ENCODE measurements around the gene ARVCF.

The ARVCF gene

GRCh38 chr22:20053407-20054033 lies 36.9 kb upstream of the ARVCF start:
- DNase-seq: no peak

GRCh38 chr22:20052309-20053259 lies 36.0 kb upstream of the ARVCF start:
- DNase-seq: no peak

- no peak for DNase-seq
These were observed 35.3 kb upstream of the ARVCF start for GRCh38 chr22:20051927-20052308.

- no peak for DNase-seq
These were observed 30.1 kb upstream of the ARVCF start for GRCh38 chr22:20046730-20047129.

GRCh38 chr22:20044495-20045151 lies 28.0 kb upstream of the ARVCF start:
- DNase-seq: no peak

GRCh38 chr22:20043997-20044342 lies 27.3 kb upstream of the ARVCF start:
- DNase-seq: no peak

DNA sequence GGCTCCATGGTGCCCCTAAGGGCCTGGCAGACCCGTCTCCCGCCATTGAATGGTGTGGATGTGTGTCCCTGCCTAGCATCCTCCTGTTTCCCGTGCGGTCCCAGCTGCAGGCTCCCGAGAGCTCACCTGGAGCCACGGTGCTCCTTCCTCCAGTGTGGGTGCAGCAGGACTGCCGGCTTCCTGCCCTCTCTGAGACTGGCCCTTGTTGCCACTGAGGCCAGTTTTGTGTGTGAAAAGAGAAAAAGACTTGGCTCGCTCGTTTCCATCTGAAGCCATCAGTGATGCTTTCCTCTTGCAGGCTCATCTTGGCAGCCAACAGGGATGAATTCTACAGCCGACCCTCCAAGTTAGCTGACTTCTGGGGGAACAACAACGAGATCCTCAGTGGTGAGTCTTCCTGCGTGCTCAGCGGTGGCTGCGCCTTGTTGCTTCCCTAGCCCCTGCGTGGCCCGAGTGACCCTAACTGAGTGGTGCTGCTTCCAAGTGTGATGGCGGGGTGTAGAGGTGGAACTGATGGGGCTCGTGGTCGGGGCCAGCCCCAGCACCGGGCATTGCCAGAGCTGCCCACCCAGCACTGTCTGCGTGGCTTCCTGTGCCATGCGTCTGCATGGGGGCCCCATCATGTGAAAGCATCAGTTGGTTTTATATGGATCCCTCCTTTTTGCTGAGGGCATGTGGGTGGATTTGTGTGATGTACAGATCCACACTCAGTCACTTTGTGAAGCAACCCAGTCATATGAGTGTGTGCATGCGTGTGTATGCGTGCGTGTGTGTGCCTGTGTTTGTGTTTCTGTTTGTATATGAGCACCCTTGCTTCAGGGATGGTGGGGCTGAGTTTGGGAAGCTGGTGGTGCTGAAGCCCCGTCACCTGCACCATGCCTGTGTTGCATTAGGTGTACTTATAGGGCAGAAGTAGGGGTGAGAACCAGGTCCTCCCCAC lies 26.7 kb upstream of the ARVCF start:
- no peak for DNase-seq

DNA sequence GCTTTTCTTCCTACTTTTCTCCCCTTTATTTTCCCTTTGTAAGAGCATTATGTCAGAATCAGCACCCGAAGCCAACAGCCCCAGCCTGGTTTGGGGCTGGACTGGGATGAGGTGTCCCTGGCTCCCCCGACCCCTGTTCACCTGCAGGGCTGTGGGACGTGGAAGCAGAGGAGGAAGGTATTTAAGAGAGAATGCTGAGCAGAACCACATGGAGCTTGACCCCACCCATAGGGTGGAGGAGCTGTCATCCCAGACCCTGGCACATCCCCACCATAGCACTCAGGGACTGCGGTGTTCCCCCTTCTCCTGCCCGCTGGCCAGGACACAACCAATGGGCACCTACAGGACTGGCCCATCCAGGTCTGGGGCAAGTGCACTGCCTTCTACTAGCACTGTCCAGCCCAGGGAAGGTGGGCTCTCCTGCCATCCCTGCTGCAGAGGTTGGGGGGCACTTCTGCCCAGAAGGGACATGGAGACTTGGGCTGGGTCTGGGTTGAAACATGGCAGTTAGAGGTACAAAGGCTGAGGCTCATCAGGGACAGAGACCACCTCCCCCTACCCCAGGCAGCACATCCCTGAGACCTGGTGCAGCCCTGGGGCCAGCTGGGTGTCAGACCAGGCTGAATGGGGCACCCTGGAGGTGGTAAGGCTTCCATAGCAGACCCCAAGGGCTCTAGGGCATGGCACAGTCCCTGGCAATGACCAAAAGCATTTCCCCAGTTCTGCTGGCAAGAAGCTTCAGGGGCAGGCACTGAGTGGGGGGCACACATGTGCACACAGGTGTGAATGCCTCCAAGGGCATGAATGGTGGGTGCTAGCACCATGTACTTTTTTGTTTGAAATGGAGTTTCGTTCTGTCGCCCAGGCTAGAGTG lies 23.9 kb upstream of the ARVCF start:
- DNase-seq: no peak

DNA sequence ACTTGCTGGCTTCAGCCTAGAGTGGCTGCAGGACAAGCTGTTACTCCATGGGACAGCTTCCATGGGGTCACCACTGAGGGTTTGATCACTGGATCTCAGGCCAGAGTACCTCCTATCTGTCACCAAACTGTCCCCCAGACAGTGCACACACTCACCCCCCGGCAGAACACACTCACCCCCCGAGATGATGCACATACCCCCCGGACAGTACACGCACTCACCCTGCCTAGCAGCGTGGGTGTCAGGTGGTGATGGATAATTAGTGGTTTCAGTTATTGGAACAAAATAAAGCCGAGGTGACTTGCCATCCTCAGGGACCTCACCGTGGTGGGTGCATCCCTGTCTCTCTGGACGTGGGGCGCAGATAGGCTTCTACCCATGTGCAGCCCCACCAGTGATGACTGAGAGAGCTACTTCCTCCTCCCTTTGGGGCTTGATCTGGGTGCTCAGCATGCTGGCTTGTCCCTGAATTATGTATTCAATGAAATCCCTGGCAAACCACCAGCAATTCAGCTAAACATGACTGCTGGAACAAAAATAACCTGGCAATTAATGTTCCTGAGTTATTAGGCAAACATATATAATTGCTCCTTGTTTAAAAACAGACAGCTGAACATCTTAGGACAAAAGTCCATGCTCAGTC lies 23.2 kb upstream of the ARVCF start:
- DNase-seq: no peak

DNA sequence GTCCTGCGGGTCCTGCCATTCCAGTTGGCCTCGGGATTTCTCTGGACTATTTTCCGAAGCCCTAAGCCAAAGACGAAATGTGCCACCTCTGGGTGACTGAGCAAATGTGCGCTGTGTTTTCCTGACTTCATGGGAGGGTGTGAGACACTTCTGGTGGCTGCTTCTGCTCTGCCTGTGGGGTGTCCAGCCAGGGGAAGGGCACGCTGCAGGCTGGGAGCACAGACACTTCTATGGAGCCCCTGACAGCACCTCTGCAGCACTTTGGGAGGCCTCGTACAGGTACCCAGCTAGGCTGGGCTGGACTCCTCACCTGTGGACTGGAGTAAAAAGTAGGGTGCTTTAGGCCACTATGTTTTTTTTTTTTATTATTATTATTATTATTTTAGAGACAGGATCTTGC lies 22.0 kb upstream of the ARVCF start:
- DNase-seq: no peak

DNA sequence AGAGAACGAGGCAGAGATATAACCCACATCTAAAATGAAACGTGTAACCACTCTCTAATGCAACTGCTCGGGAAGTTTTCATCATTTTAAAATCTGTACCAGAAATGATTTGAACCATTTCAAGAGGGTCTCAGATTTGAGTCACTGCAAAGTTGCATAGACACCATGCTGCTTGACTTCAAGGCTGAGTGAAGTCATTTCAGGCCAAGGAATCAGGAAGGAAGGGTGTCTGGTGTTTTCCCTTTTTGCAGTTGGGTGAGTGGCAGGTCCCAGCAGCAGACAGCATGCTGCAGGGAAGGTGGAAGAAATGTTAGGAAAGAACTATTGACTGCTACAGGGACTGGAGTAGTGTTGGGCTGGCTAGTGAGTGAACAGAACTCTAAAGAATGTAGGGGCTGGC lies 20.8 kb upstream of the ARVCF start:
- DNase-seq: no peak

DNA sequence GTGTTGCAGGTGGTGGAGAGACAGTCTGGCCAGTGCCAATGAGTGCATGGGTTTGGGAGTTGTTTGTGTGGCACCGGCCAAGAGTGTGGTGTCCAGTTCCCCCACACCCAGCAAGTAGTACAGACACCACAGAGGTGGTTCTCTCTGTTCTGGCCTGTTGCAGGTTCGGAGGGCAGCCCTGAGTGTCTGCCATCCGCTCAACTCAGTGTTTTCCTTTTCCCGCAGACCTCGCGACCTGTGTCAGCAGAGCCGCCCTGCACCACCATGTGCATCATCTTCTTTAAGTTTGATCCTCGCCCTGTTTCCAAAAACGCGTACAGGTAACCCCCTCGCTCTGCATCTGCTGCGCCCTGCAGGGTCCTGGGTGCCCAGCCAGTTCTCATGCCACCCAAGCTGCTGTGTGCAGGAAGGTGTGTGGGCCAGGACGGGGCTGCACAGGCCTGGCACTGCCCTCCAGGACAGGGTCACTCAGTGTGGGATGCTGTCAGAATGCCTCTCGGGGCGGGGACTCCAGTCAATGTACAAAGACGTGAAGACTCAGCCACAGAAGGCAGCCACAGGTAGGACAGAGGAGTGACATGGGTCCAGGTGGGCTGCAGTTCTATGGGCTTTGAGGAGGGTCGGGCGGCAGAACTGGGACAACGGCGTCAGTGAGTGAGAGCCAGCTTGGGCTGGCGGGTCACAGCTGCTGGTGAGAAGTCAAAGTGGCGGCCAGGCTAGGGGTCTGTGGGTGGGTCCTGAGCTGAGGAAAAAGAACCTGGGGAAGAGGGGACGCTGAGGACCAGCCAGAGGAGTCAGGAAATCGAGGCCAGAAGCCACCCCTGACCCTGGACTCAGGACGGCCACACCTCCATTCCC lies 20.1 kb upstream of the ARVCF start:
- DNase-seq: no peak

GRCh38 chr22:20036084-20036482 lies 19.5 kb upstream of the ARVCF start:
- no peak for DNase-seq

DNA sequence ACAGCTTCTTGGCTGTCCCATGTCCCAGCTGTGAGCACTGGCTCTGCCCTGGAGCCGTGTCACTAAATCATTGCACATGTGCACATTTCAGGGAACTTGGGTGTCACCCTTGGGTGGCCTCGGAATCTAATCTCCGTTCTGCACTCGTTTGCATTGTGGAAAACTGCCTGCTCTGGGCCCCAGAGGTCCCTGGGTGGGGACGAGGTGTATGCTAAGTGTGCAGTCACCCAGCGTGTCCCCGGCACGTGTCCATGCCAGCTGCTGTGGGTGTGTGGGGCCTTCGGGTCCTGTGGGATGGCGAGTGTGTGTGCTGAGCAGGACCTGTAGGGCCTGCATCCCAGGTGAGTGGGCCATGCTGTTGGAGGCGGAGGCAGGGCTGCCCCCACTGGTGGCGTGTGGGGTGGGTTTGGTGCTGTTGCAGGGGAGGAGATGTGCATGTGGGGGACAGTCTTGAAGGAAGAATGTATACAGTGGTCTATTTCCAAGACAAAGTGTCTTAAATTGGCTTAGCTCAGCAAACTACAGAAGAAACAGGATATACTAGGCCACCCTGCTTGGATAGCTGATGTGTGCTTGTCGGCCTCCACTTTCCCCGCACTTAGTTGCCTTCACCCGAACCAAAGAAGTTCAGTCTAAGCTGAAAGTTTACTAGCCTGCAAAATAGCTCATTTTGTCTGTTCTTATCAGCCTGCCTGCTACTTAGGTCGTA lies 18.9 kb upstream of the ARVCF start:
- DNase-seq: no peak

DNA sequence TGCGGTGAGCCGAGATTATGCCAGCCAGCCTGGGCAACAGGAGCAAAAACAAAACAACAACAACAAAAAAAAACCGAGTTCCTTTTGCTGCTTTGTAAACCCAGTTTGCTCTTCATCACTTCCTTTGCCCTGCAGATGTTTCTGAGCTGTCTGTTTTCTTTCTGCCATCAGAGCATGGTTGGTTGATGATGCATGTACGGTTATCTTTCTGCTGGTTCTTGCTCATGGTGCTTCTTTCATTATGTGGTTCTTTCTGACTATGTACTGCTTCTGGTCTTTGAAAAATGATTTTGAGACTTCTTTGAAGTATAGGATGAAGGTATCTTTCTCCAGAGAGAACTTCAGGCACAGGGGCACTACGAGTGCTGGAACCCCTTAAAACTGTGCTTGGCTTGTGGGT lies 17.5 kb upstream of the ARVCF start:
- DNase-seq: no peak

GRCh38 chr22:20033045-20033706 lies 16.6 kb upstream of the ARVCF start:
- DNase-seq: no peak

GRCh38 chr22:20032407-20032991 lies 15.9 kb upstream of the ARVCF start:
- no peak for DNase-seq

GRCh38 chr22:20031732-20032406 lies 15.2 kb upstream of the ARVCF start:
- no peak for DNase-seq
